Measurements from ENCODE around the gene LLGL2. TPM values are rescaled to one million over a fixed set of nuclear protein-coding genes. Genes with fewer than 3 reads are reported as not detected.
A peak's percentile ranks its signal among the peaks of the same experiment; 100 is the strongest.
"Not testable (repeated sequence)": the region's sequence is repeated elsewhere in the genome, so short reads cannot be mapped to it uniquely, and the experiment has no call there.

LLGL2 gene
- total and polyA plus RNA-seq, 9 donors = 0.20 to 45.4 (median 15.1) TPM

GRCh38 chr17:75591722-75592302 lies 66.3 kb downstream of the LLGL2 start:
- Histone ChIP-seq H3K4me1 (ENCODE audit: insufficient read depth) (peaks cover 6% of the 10 kb centered on the region), H3K36me3 (no peaks in the 10 kb centered on the region), H3K4me3 (no peak overlapping the region), H3K27me3 (no peaks in the 10 kb centered on the region), H3K9me3 (no peaks in the 10 kb centered on the region), H3K27ac (no peak overlapping the region)
- 88 to 94% (median 90%) methylated on average over 6 to 7 of the region's 7 CpGs for WGBS, 3 donors
- TF ChIP-seq POLR2A (IDR thresholded peaks at IDR 0.05) = no peak
- no peak for TF ChIP-seq EP300 (IDR thresholded peaks at IDR 0.05)
- no peak for TF ChIP-seq CTCF (IDR thresholded peaks at IDR 0.05)
- DNase-seq = no peak
- intact Hi-C loops (cut with DNase I) = loop anchor here in 1 of 4 donors (2.0 kb wide), 1 partner anchor 41 kb away; the partner anchor contains the start of gene SMIM5

GRCh38 chr17:75592348-75593020 lies 67.0 kb downstream of the LLGL2 start:
- intact Hi-C loops (cut with DNase I) = no loop called here
- no peaks in the 10 kb centered on the region for H3K27me3 ChIP-seq
- H3K9me3 ChIP-seq = no peaks in the 10 kb centered on the region
- no peak overlapping the region for H3K4me3 ChIP-seq
- no peak overlapping the region for H3K27ac ChIP-seq
- DNase-seq = no peak
- H3K4me1 ChIP-seq (ENCODE audit: insufficient read depth) = peaks cover 5% of the 10 kb centered on the region
- 84 to 91% (median 87%) methylated on average over 16 to 17 of the region's 17 CpGs for WGBS, 3 donors
- H3K36me3 ChIP-seq = no peaks in the 10 kb centered on the region
- TF ChIP-seq POLR2A (IDR thresholded peaks at IDR 0.05) (no peak), EP300 (IDR thresholded peaks at IDR 0.05) (no peak), CTCF (IDR thresholded peaks at IDR 0.05) (no peak)

GRCh38 chr17:75593430-75593829 lies 67.9 kb downstream of the LLGL2 start:
- H3K36me3 ChIP-seq; H3K4me3 ChIP-seq; H3K9me3 ChIP-seq; H3K4me1 ChIP-seq (ENCODE audit: insufficient read depth); intact Hi-C loops (cut with DNase I); H3K27me3 ChIP-seq; DNase-seq; H3K27ac ChIP-seq: not testable (repeated sequence)
- 92 to 94% (median 92%) methylated on average over 9 of the region's 9 CpGs for WGBS, 3 donors

DNA sequence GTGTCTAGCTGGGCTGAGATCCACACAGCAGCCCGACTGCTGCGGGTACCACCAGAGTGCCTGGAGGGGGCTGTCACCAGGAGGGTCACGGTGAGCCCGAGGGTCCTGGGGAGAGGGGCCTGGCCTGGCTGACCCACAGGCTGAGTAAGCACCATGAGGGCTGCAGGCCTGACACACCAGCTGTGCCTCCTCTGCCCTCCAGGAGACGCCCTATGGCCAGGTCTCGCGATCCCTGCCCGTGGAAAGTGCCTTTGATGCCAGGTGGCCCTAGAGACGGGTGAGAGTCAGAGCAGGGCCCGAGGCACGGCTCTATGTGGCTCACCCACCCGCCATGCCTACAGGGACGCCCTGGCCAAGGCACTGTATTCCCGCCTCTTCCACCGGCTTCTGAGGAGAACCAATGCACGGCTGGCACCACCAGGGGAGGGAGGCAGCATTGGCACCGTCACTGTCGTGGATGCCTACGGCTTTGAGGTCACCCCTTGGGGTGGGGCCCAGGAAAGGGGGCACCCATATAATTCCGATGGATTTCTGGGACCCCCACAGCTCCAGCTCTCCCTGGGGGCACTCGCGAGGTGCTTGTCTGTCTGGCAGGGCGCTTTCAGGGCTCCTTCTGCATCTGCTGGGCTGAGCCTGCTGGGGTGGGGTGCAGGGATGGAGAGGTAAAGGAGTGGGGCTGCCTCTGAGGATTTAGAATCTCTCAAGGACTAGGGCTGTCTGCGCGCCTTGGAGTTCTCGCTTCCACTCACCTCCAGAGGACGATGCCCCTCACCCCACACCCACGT lies 69.2 kb downstream of the LLGL2 start:
- no peaks in the 10 kb centered on the region for H3K9me3 ChIP-seq
- peak in 1 of 5 donors; percentile 28 for DNase-seq
- 62 to 86% (median 75%) methylated on average over 11 to 28 of the region's 28 CpGs for WGBS, 3 donors
- intact Hi-C loops (cut with DNase I) = loop anchor here in 1 of 4 donors (5.0 kb wide), 1 partner anchor 172 kb away; no protein-coding TSS in a partner anchor
- TF ChIP-seq CTCF (IDR thresholded peaks at IDR 0.05) = no peak
- no peak for TF ChIP-seq POLR2A (IDR thresholded peaks at IDR 0.05)
- TF ChIP-seq EP300 (IDR thresholded peaks at IDR 0.05) = no peak
- no peak overlapping the region for H3K27ac ChIP-seq
- H3K36me3 ChIP-seq = no peaks in the 10 kb centered on the region
- no peaks in the 10 kb centered on the region for H3K27me3 ChIP-seq
- no peak overlapping the region for H3K4me3 ChIP-seq
- peaks cover 3% of the 10 kb centered on the region for H3K4me1 ChIP-seq (ENCODE audit: insufficient read depth)
